ENCODE results near the gene CLNS1A. TPM values are rescaled to one million over a fixed set of nuclear protein-coding genes. Genes with fewer than 3 reads are reported as not detected.
"Not testable (repeated sequence)": the region's sequence is repeated elsewhere in the genome, so short reads cannot be mapped to it uniquely, and the experiment has no call there.

Gene CLNS1A
- total RNA-seq, 1 experiment from 2014 or later = 147 TPM

DNA sequence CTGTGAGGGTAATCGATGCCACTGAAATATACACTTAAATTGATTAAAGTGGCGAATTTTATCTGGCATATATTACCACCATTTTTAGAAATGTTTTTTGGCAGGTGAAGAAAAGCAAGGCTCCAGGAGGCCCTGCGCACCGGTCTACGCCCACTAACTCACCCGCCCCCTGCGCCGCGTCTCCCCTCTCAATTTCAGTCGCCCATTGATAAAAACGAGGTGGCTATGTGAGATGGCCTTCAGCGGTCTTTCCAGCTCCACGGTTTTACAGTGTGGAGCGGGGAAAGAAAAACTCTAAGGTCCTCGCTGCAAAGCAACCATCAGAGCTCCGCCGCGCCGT, 48.4 kb downstream of the CLNS1A start (continued):
- TF ChIP-seq, protein P1, sequence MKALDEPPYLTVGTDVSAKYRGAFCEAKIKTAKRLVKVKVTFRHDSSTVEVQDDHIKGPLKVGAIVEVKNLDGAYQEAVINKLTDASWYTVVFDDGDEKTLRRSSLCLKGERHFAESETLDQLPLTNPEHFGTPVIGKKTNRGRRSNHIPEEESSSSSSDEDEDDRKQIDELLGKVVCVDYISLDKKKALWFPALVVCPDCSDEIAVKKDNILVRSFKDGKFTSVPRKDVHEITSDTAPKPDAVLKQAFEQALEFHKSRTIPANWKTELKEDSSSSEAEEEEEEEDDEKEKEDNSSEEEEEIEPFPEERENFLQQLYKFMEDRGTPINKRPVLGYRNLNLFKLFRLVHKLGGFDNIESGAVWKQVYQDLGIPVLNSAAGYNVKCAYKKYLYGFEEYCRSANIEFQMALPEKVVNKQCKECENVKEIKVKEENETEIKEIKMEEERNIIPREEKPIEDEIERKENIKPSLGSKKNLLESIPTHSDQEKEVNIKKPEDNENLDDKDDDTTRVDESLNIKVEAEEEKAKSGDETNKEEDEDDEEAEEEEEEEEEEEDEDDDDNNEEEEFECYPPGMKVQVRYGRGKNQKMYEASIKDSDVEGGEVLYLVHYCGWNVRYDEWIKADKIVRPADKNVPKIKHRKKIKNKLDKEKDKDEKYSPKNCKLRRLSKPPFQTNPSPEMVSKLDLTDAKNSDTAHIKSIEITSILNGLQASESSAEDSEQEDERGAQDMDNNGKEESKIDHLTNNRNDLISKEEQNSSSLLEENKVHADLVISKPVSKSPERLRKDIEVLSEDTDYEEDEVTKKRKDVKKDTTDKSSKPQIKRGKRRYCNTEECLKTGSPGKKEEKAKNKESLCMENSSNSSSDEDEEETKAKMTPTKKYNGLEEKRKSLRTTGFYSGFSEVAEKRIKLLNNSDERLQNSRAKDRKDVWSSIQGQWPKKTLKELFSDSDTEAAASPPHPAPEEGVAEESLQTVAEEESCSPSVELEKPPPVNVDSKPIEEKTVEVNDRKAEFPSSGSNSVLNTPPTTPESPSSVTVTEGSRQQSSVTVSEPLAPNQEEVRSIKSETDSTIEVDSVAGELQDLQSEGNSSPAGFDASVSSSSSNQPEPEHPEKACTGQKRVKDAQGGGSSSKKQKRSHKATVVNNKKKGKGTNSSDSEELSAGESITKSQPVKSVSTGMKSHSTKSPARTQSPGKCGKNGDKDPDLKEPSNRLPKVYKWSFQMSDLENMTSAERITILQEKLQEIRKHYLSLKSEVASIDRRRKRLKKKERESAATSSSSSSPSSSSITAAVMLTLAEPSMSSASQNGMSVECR (CRISPR knock-in tag; IDR thresholded peaks at IDR 0.05; ENCODE audit: borderline replicate concordance) = no peak

DNA sequence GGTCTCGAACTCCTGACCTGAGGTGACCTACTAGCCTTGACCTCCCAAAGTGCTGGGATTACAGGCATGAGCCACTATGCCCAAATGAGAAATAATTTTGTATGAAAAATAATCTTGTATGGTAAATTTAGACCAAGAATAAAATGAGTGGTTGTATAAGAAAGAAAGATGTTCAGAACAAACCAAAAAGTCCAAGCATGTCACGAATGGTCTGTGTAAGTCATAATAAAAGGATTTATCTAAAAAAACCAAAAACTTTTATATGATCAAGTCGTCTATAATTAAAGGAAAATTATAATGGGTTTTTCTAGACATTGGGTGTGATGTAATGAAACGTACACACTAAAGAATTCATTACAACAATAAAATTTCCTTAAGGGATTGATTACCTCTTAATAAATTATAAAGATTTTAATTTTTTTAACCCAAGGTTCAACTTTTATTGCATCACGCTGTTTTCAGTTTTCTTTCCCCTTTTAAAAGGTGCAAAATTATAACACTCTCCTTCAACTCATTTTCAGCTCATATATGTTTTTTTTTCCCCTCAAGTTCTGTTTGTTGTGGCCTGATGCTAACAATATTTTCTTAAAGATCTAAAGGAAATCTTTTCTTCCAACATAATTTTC, 56.8 kb downstream of the CLNS1A start:
- Mint-ChIP-seq H3K36me3 (peaks cover 66% of the 10 kb centered on the region), H3K4me1 (peaks cover 6% of the 10 kb centered on the region), H3K4me3 (no peak overlapping the region), H3K9me3 (peaks cover 67% of the 10 kb centered on the region), H3K27me3 (ENCODE audit: low read depth) (peaks cover 7% of the 10 kb centered on the region), H3K27ac (no peak overlapping the region)
- no peak for ATAC-seq
- POLR2A ChIA-PET = no interaction called here
- TF ChIP-seq ZNF317 (CRISPR knock-in tag; IDR thresholded peaks at IDR 0.05; ENCODE audit: borderline replicate concordance, low read depth) = no peak
- no peak for TF ChIP-seq ESRRA (CRISPR knock-in tag; IDR thresholded peaks at IDR 0.05; ENCODE audit: borderline replicate concordance)
- TF ChIP-seq NFATC4 (CRISPR knock-in tag; IDR thresholded peaks at IDR 0.05) = no peak
- TF ChIP-seq, protein P2, sequence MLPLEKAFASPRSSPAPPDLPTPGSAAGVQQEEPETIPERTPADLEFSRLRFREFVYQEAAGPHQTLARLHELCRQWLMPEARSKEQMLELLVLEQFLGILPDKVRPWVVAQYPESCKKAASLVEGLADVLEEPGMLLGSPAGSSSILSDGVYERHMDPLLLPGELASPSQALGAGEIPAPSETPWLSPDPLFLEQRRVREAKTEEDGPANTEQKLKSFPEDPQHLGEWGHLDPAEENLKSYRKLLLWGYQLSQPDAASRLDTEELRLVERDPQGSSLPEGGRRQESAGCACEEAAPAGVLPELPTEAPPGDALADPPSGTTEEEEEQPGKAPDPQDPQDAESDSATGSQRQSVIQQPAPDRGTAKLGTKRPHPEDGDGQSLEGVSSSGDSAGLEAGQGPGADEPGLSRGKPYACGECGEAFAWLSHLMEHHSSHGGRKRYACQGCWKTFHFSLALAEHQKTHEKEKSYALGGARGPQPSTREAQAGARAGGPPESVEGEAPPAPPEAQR (CRISPR knock-in tag; IDR thresholded peaks at IDR 0.05) = no peak
- DNase-seq (ENCODE audit: low spot score) = no peak
- CTCF ChIA-PET = no interaction called here

DNA sequence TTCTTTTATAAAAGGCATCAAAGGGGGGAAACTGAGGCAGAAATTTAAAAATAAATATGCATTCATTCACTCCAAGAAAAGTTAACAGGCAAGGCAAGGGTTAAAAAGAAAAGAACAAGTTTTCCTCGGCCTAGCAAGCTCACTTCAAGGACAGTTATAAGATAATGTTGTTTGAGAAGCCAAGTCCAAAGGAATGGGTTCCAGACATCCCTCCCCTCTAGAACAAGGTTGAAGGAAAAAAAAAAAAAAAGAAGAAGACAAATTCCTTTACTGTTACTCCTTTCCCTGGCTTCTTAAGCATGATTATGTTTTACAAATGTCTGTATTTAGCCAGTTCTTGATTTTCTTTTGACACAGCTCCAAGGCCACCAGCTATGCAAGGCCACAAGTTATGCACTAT, 62.2 kb downstream of the CLNS1A start:
- CTCF ChIA-PET = interaction anchor here (0.7 kb wide), 1 partner anchor 129 kb away, joined by 3 read pairs; no protein-coding TSS in a partner anchor
- ATAC-seq; H3K27ac Mint-ChIP-seq; POLR2A ChIA-PET; H3K27me3 Mint-ChIP-seq (ENCODE audit: low read depth); DNase-seq (ENCODE audit: low spot score); H3K4me3 Mint-ChIP-seq: not testable (repeated sequence)
- Mint-ChIP-seq H3K9me3 (peaks cover 42% of the 10 kb centered on the region), H3K4me1 (peaks cover 32% of the 10 kb centered on the region), H3K36me3 (peaks cover 26% of the 10 kb centered on the region)

DNA sequence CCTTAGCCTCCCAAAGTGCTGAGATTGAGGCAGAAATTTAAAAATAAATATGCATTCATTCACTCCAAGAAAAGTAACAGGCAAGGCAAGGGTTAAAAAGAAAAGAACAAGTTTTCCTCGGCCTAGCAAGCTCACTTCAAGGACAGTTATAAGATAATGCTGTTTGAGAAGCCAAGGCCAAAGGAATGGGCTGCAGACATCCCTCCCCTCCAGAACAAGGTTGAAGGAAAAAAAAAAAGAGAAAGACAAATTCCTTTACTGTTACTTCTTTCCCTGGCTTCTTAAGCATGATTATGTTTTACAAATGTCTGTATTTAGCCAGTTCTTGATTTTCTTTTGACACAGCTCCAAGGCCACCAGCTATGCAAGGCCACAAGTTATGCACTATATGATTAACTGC, 66.7 kb downstream of the CLNS1A start:
- peaks cover 13% of the 10 kb centered on the region for H3K9me3 Mint-ChIP-seq

DNA sequence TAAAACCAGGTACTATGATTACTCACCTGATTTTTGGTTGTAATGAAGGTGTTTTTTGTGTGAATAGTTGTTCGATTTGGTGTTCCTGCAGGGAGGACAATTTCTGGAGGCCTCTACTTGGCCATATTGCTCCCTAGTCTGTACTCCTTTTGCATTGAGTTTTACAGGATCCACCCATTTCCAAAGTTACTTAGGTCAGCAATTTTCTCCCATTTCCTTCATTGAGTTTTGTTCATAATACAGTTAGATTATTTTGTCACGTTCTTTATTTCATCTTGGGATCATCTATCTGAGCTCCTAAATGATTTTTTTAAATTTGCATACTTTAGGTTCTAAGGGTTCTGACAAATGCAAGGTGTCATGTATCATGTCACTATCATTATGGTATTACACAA, 67.9 kb downstream of the CLNS1A start:
- DNase-seq (ENCODE audit: low spot score) (no peak), ATAC-seq (no peak)
- Mint-ChIP-seq H3K4me3 (no peak overlapping the region), H3K36me3 (0 out of 2 replicates have a peak, but pooled peaks cover 3% of the 10 kb centered on the region), H3K27ac (no peak overlapping the region), H3K27me3 (ENCODE audit: low read depth) (no peaks in the 10 kb centered on the region; the same call in 1 of the 2 replicates), H3K9me3 (peaks cover 4% of the 10 kb centered on the region), H3K4me1 (peaks cover 45% of the 10 kb centered on the region)
- CTCF ChIA-PET = interaction anchor here (0.6 to 1.2 kb wide), 2 partner anchors 12 to 126 kb away, joined by 4 to 5 read pairs; no protein-coding TSS in a partner anchor
- POLR2A ChIA-PET = no interaction called here
- TF ChIP-seq GTF2I (CRISPR knock-in tag; conservative IDR thresholded peaks at IDR 0.05) (no peak), ZNF396 (CRISPR knock-in tag; IDR thresholded peaks at IDR 0.05; ENCODE audit: borderline replicate concordance) (no peak), TEAD1 (CRISPR knock-in tag; IDR thresholded peaks at IDR 0.05) (no peak), TEAD4 (CRISPR knock-in tag; IDR thresholded peaks at IDR 0.05) (no peak), CREB1 (CRISPR knock-in tag; IDR thresholded peaks at IDR 0.05) (no peak), CBFB (CRISPR knock-in tag; IDR thresholded peaks at IDR 0.05; ENCODE audit: low read depth) (no peak)
- TF ChIP-seq, protein P3, sequence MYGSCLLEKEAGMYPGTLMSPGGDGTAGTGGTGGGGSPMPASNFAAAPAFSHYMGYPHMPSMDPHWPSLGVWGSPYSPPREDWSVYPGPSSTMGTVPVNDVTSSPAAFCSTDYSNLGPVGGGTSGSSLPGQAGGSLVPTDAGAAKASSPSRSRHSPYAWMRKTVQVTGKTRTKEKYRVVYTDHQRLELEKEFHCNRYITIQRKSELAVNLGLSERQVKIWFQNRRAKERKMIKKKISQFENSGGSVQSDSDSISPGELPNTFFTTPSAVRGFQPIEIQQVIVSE (CRISPR knock-in tag; IDR thresholded peaks at IDR 0.05; ENCODE audit: borderline replicate concordance) = no peak
- TF ChIP-seq, protein P4, sequence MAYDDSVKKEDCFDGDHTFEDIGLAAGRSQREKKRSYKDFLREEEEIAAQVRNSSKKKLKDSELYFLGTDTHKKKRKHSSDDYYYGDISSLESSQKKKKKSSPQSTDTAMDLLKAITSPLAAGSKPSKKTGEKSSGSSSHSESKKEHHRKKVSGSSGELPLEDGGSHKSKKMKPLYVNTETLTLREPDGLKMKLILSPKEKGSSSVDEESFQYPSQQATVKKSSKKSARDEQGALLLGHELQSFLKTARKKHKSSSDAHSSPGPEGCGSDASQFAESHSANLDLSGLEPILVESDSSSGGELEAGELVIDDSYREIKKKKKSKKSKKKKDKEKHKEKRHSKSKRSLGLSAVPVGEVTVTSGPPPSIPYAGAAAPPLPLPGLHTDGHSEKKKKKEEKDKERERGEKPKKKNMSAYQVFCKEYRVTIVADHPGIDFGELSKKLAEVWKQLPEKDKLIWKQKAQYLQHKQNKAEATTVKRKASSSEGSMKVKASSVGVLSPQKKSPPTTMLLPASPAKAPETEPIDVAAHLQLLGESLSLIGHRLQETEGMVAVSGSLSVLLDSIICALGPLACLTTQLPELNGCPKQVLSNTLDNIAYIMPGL (CRISPR knock-in tag; IDR thresholded peaks at IDR 0.05) = no peak
- TF ChIP-seq, protein P5, sequence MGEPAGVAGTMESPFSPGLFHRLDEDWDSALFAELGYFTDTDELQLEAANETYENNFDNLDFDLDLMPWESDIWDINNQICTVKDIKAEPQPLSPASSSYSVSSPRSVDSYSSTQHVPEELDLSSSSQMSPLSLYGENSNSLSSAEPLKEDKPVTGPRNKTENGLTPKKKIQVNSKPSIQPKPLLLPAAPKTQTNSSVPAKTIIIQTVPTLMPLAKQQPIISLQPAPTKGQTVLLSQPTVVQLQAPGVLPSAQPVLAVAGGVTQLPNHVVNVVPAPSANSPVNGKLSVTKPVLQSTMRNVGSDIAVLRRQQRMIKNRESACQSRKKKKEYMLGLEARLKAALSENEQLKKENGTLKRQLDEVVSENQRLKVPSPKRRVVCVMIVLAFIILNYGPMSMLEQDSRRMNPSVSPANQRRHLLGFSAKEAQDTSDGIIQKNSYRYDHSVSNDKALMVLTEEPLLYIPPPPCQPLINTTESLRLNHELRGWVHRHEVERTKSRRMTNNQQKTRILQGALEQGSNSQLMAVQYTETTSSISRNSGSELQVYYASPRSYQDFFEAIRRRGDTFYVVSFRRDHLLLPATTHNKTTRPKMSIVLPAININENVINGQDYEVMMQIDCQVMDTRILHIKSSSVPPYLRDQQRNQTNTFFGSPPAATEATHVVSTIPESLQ (CRISPR knock-in tag; IDR thresholded peaks at IDR 0.05) = no peak

More for the DNA sequence above, 66.7 kb downstream of the CLNS1A start:
- CTCF ChIA-PET; H3K36me3 Mint-ChIP-seq; H3K27ac Mint-ChIP-seq; POLR2A ChIA-PET; H3K4me3 Mint-ChIP-seq; ATAC-seq; H3K27me3 Mint-ChIP-seq (ENCODE audit: low read depth); DNase-seq (ENCODE audit: low spot score): not testable (repeated sequence)
- peaks cover 47% of the 10 kb centered on the region for H3K4me1 Mint-ChIP-seq

Data from WTC11 (cell line).